ENCODE results near the gene ARAF. TPM values are rescaled to one million over a fixed set of nuclear protein-coding genes. Genes with fewer than 3 reads are reported as not detected.
A peak's percentile ranks its signal among the peaks of the same experiment; 100 is the strongest.
"Not testable (repeated sequence)": the region's sequence is repeated elsewhere in the genome, so short reads cannot be mapped to it uniquely, and the experiment has no call there.

ARAF gene
- total RNA-seq, 2 experiments from 2014 or later: 61.5 to 73.1 TPM

GRCh38 chrX:47584714-47585113, 23.7 kb downstream of the ARAF start:
- H3K4me3 Mint-ChIP-seq: no peak overlapping the region
- H3K36me3 Mint-ChIP-seq: peaks cover 2% of the 10 kb centered on the region
- DNase-seq: no peak
- ATAC-seq: no peak
- H3K4me1 Mint-ChIP-seq: peaks cover 19% of the 10 kb centered on the region
- no peak overlapping the region for H3K27ac Mint-ChIP-seq
- CTCF ChIA-PET: no interaction called here
- no peaks in the 10 kb centered on the region for H3K9me3 Mint-ChIP-seq (ENCODE audit: low read depth)
- peaks cover 2% of the 10 kb centered on the region for H3K27me3 Mint-ChIP-seq

DNA sequence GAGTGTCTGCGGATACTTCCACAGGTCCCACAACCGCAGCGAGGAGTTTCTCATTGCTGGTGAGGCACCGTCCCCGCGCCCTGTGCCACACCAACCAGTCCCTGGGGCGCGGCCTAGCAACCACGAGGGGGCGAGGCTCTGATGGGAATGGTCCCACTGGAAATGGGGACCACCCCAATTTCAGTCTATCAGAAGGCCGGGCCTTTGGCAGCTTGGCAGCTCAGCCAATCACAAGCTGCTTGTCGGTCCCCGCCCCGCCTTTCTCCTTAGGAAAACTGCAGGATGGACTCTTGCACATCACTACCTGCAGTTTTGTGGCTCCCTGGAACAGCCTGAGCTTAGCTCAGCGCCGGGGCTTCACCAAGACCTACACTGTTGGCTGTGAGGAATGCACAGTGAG, 24.3 kb downstream of the ARAF start:
- Mint-ChIP-seq H3K4me1 (peaks cover 17% of the 10 kb centered on the region), H3K27me3 (no peaks in the 10 kb centered on the region), H3K27ac (no peak overlapping the region), H3K9me3 (ENCODE audit: low read depth) (no peaks in the 10 kb centered on the region), H3K4me3 (no peak overlapping the region), H3K36me3 (peaks cover 2% of the 10 kb centered on the region)
- ATAC-seq (no peak), DNase-seq (no peak)
- CTCF ChIA-PET: no interaction called here

GRCh38 chrX:47586043-47586787, 25.2 kb downstream of the ARAF start:
- DNase-seq (no peak), ATAC-seq (no peak)
- Mint-ChIP-seq H3K4me3 (no peak overlapping the region), H3K27ac (no peak overlapping the region), H3K27me3 (no peaks in the 10 kb centered on the region), H3K4me1 (peaks cover 17% of the 10 kb centered on the region), H3K36me3 (peaks cover 2% of the 10 kb centered on the region), H3K9me3 (ENCODE audit: low read depth) (no peaks in the 10 kb centered on the region)
- CTCF ChIA-PET: no interaction called here

GRCh38 chrX:47587091-47587891, 26.3 kb downstream of the ARAF start:
- Mint-ChIP-seq H3K4me1 (peaks cover 7% of the 10 kb centered on the region), H3K27ac (no peak overlapping the region), H3K4me3 (no peak overlapping the region), H3K9me3 (ENCODE audit: low read depth) (no peaks in the 10 kb centered on the region), H3K36me3 (peaks cover 2% of the 10 kb centered on the region), H3K27me3 (no peaks in the 10 kb centered on the region)
- no peak for DNase-seq
- CTCF ChIA-PET: no interaction called here
- no peak for ATAC-seq

DNA sequence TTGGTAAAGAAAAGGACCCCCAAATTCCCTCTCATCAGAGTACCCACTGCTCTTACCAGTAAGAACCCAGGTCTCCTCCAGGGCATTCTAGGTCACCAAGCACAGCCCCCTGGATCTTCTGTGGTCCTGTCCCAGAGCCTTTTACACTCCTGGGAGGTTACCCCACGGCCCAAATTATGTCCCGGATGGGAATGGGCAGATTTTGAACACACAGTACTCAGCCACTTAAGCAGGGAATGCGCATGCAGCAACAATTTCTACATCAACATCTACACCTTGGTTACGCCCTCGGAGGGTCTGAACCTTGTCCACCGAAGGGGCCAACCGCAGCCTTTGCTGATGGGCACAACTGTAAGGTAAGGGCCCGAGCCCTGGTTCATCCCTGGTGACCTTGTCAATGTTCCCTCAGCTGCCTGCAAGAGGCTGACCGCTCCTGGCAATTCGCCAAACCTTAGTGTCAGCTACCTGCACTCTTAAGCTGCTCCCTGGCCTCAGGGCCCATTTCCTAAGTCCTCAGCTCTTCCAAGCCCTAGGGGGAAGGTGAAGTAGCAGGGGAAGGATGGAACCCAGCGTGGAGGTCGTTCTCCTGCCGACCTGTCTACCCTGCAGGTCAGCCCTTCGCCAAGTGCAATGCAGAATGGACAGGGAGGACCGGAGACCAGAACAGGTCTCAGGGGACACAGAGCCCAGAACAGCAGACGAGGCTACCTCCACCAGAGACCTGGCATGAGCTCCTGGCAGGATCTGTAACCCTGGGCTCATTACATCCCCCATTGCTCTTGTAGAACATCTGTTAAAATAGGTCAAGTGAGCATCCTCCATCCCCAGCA, 27.1 kb downstream of the ARAF start:
- no peak for DNase-seq
- CTCF ChIA-PET: no interaction called here
- ATAC-seq: no peak
- Mint-ChIP-seq H3K27me3 (no peaks in the 10 kb centered on the region), H3K9me3 (ENCODE audit: low read depth) (no peaks in the 10 kb centered on the region), H3K27ac (no peak overlapping the region), H3K36me3 (peaks cover 2% of the 10 kb centered on the region), H3K4me1 (peaks cover 4% of the 10 kb centered on the region), H3K4me3 (no peak overlapping the region)

DNA sequence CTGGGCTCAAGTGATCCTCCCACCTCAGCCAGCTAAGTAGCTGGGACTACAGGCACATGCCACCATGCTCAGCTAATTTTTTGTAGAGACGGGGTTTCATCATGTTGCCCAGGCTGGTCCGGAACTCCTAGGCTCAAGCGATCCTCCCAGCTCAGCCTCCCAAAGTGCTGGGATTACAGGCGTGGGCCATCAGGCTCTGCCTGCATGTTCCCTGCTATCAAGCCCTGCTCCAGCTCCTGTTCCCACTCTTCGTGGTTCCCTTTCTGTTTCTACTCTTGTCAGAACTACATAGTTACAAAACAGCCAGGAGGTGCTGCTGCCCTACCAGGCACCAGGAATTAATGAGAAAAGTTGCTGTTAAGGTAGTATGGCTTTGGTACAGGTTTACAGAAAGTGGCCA, 30.0 kb downstream of the ARAF start:
- ATAC-seq (no peak), DNase-seq (no peak)
- Mint-ChIP-seq H3K4me1 (peaks cover 4% of the 10 kb centered on the region), H3K27me3 (no peaks in the 10 kb centered on the region), H3K27ac (no peak overlapping the region), H3K36me3 (no peaks in the 10 kb centered on the region), H3K4me3 (no peak overlapping the region), H3K9me3 (ENCODE audit: low read depth) (no peaks in the 10 kb centered on the region)
- CTCF ChIA-PET: no interaction called here

DNA sequence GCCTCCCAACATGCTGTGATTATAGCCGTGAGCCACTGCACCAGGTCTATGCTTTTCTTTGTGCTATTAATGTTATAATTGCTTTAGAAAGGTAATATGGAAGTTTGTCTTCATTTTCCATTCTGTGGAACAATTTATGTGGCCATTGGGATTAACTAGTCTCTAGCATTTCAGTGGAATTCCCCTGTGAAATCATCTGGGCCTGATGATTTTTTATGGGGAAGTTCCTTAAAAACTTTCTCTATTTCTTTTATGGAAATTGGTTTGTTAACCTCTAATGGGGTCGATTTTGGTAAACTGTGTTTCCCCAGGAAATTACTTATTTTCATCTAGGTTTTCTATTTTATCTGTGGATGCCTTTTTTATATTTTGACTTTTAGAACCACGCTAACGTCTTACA, 32.5 kb downstream of the ARAF start:
- peaks cover 2% of the 10 kb centered on the region for H3K36me3 Mint-ChIP-seq
- H3K4me1 Mint-ChIP-seq: peaks cover 9% of the 10 kb centered on the region
- H3K27me3 Mint-ChIP-seq: peaks cover 3% of the 10 kb centered on the region
- H3K4me3 Mint-ChIP-seq: no peak overlapping the region
- no peak overlapping the region for H3K27ac Mint-ChIP-seq
- no peak for DNase-seq
- peaks cover 4% of the 10 kb centered on the region for H3K9me3 Mint-ChIP-seq (ENCODE audit: low read depth)
- ATAC-seq: no peak
- CTCF ChIA-PET: no interaction called here

- H3K27ac Mint-ChIP-seq: peak overlapping the region; percentile 40
- H3K27me3 Mint-ChIP-seq: peaks cover 9% of the 10 kb centered on the region
- peaks cover 2% of the 10 kb centered on the region for H3K36me3 Mint-ChIP-seq
- H3K4me3 Mint-ChIP-seq: no peak overlapping the region
- H3K4me1 Mint-ChIP-seq: peaks cover 9% of the 10 kb centered on the region
- CTCF ChIA-PET: no interaction called here
- peaks cover 4% of the 10 kb centered on the region for H3K9me3 Mint-ChIP-seq (ENCODE audit: low read depth)
- ATAC-seq: no peak
- DNase-seq: no peak
Measured at GRCh38 chrX:47595716-47596251, 34.8 kb downstream of the ARAF start.

- no peak for ATAC-seq
- Mint-ChIP-seq H3K27me3 (peaks cover 9% of the 10 kb centered on the region), H3K9me3 (ENCODE audit: low read depth) (peaks cover 4% of the 10 kb centered on the region), H3K4me3 (no peak overlapping the region), H3K36me3 (peaks cover 2% of the 10 kb centered on the region), H3K4me1 (peaks cover 9% of the 10 kb centered on the region), H3K27ac (peak overlapping the region; percentile 40)
- CTCF ChIA-PET: no interaction called here
- DNase-seq: no peak
Measured at GRCh38 chrX:47596256-47596655, 35.3 kb downstream of the ARAF start.

- H3K9me3 Mint-ChIP-seq (ENCODE audit: low read depth): peaks cover 4% of the 10 kb centered on the region
- CTCF ChIA-PET: no interaction called here
- DNase-seq (no peak), ATAC-seq (no peak)
- peaks cover 11% of the 10 kb centered on the region for H3K27me3 Mint-ChIP-seq
- no peak overlapping the region for H3K27ac Mint-ChIP-seq
- H3K36me3 Mint-ChIP-seq: peaks cover 2% of the 10 kb centered on the region
- peaks cover 9% of the 10 kb centered on the region for H3K4me1 Mint-ChIP-seq
- H3K4me3 Mint-ChIP-seq: no peak overlapping the region
Measured at GRCh38 chrX:47597222-47597621, 36.2 kb downstream of the ARAF start.

DNA sequence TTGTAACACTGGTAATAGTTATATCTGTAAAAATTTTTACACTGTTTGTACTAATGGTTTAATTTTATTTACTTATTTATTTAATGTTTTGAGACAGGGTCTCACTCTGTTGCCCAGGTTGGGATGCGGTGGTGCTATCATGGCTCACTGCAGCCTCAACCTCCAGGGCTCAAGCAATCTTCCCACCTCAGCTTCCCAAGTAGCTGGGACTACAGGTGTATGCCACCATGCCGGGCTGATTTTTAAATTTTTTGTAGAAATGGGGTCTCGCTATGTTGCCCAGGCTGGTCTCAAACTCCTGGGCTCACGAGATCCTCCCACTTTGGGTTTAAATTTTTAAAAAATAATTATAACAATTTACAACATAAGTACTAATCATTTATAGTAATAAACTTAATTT, 42.1 kb downstream of the ARAF start:
- H3K4me3 Mint-ChIP-seq; DNase-seq; H3K9me3 Mint-ChIP-seq (ENCODE audit: low read depth); ATAC-seq; CTCF ChIA-PET; H3K4me1 Mint-ChIP-seq; H3K27me3 Mint-ChIP-seq; H3K27ac Mint-ChIP-seq; H3K36me3 Mint-ChIP-seq: not testable (repeated sequence)

DNA sequence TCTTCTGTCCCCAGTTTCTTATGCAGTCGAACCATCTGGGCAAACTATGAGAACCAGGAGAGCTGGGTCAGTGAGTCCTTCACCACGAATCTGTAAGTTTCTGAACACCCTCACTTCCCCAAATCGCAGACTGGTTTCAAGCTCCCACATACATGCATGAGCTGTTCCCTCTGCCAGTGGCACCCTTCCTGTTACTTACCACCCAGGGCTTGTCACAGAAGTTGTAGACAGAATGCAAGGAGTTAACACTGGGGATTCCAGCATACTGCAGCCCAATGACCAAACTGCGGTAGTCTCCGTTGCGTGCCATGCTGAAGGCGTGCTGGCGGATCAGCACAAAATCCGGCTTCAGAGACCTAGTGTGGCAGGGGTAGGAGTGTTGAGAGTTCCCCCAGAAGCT, 44.0 kb downstream of the ARAF start:
- no peak overlapping the region for H3K27ac Mint-ChIP-seq
- H3K36me3 Mint-ChIP-seq: no peaks in the 10 kb centered on the region
- H3K4me3 Mint-ChIP-seq: no peak overlapping the region
- no peaks in the 10 kb centered on the region for H3K9me3 Mint-ChIP-seq (ENCODE audit: low read depth)
- ATAC-seq (no peak), DNase-seq (no peak)
- peaks cover 5% of the 10 kb centered on the region for H3K27me3 Mint-ChIP-seq
- CTCF ChIA-PET: no interaction called here
- no peaks in the 10 kb centered on the region for H3K4me1 Mint-ChIP-seq

DNA sequence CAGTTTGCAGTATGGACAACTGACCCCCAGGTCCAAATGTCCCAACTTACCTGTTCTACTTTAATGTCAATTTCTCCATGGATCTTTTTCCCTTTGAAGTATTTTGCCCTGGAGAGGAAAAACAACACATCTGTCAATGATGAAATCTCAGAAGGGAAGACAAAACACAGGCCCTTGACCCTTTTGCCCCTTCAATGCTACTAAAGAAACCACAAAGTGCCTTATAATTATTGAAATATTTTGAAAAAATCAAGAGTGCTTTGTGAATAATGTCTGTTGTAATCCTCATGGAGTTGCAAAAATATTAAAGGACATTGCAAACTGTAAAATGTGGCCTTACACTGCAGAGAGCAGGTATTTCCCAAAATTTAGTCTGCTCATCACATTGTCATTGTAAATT, 46.1 kb downstream of the ARAF start:
- no peaks in the 10 kb centered on the region for H3K36me3 Mint-ChIP-seq
- CTCF ChIA-PET: no interaction called here
- no peaks in the 10 kb centered on the region for H3K27me3 Mint-ChIP-seq

More for the DNA sequence above, 46.1 kb downstream of the ARAF start:
- no peak for ATAC-seq
- Mint-ChIP-seq H3K9me3 (ENCODE audit: low read depth) (no peaks in the 10 kb centered on the region), H3K27ac (no peak overlapping the region), H3K4me1 (no peaks in the 10 kb centered on the region), H3K4me3 (no peak overlapping the region)
- DNase-seq: no peak
